HEK293T (cell line): ENCODE measurements around the gene DKC1.

Experiments
- ELF4 ChIP-seq: fragments of 450-650 bp; IDR thresholded peaks from 2 replicates; pipeline ENCODE4 v1.6.1; 2017; ENCODE audit warnings: antibody characterized with exemption
- FOXA1 ChIP-seq: fragments of 450-650 bp; IDR thresholded peaks from 2 replicates; pipeline ENCODE4 v1.6.1; 2016; ENCODE audit warnings: mild to moderate bottlenecking
- FOXK2 ChIP-seq: fragments of 450-650 bp; IDR thresholded peaks from 2 replicates; pipeline ENCODE4 v1.6.1; 2016; ENCODE audit warnings: mild to moderate bottlenecking
- FOXM1 ChIP-seq: fragments of 450-650 bp; IDR thresholded peaks from 2 replicates; pipeline ENCODE4 v1.6.1; 2017; ENCODE audit warnings: mild to moderate bottlenecking, borderline replicate concordance
- SP1 ChIP-seq: fragments of 450-650 bp; IDR thresholded peaks from 2 replicates; pipeline ENCODE4 v1.6.1; 2017
- SUZ12 ChIP-seq: fragments of 450-650 bp; IDR thresholded peaks from 2 replicates; pipeline ENCODE4 v1.6.1; 2016; ENCODE audit warnings: mild to moderate bottlenecking
- ZNF384 ChIP-seq: fragments of 450-650 bp; IDR thresholded peaks from 2 replicates; pipeline ENCODE4 v1.6.1; 2016

GRCh38 chrX:154751203-154751668 is 11.4 kb upstream of the DKC1 start:
- TF ChIP-seq FOXM1 (no peak), FOXA1 (no peak), ELF4 (no peak), SP1 (no peak), FOXK2 (no peak), ZNF384 (no peak), SUZ12 (no peak)
